HepG2 (cell line): ENCODE measurements around the gene ZNF490. TPM values are rescaled to one million over a fixed set of nuclear protein-coding genes. Genes with fewer than 3 reads are reported as not detected.
A peak's percentile ranks its signal among the peaks of the same experiment; 100 is the strongest.

ENCODE experiments used
- ATAC-seq: fragments of 200-7000 bp; cut with Tn5 transposase; 3 replicates; pipeline ENCODE4 v1.9.1; 2020; ENCODE audit warnings: mild to moderate bottlenecking, moderate library complexity
- BruUV-seq: library from RNA; stranded (reverse); fragments of 400-500 nt; replicated peaks from 2 replicates; lab custom pipeline; 2021; lab: Mats Ljungman, UMichigan
- CTCF ChIA-PET: fragments of 300-600 bp; formaldehyde crosslinking; extraction: SDS; loops from one replicate; lab custom pipeline; 2021; ENCODE audit warnings: low total read pairs, inconsistent platforms, low intra/inter-chr PET ratio; lab: Yijun Ruan, JAX
- POLR2A ChIA-PET: fragments of 350-600 bp; sonication (Branson Sonifier 250); formaldehyde crosslinking; loops from one replicate; lab custom pipeline; 2020; ENCODE audit warnings: antibody characterized with exemption, inconsistent platforms; lab: Yijun Ruan, JAX
- DNase-seq: peaks from one replicate; pipeline ENCODE4 v3.0.0-alpha.2; 2015; ENCODE audit warnings: low spot score
- FAIRE-seq: peaks from 3 replicates; lab custom pipeline; 2011; peaks lifted over from hg19 to GRCh38; lab: Jason Lieb, UNC
- H2AFZ ChIP-seq: one replicate; pipeline ENCODE4 v1.6.1; 2011; ENCODE audit warnings: low read length, inconsistent platforms
- H3K27ac ChIP-seq: fragments of 300-600 bp; 3 replicates; pipeline ENCODE4 v1.8.0; 2011; ENCODE audit warnings: mixed run types, mild to moderate bottlenecking, mixed read lengths, low read length, inconsistent platforms; ENCODE audit not compliant: insufficient read depth; ENCODE audit errors: extremely low read length
- H3K27me3 ChIP-seq, 2 experiments: fragments of 200-600 bp in 1 of 2; 2 replicates in 1 of 2; 3 replicates in 1 of 2; pipeline versions ENCODE4 v1.6.0 to v1.8.0; 2011; ENCODE audit warnings: low read length in 2 of 2, mild to moderate bottlenecking in 2 of 2, moderate library complexity in 2 of 2, inconsistent platforms in 1 of 2; ENCODE audit not compliant: insufficient read depth in 2 of 2, control insufficient read depth in 1 of 2
- H3K36me3 ChIP-seq, 2 experiments: fragments of 200-600 bp in 1 of 2; replicated peaks in 1 of 2; 2 replicates in 1 of 2; 3 replicates in 1 of 2; pipeline versions ENCODE4 v1.5.1 to v1.8.0; 2011; ENCODE audit warnings: low read length in 2 of 2, inconsistent platforms in 1 of 2; ENCODE audit not compliant: insufficient read depth in 2 of 2, control insufficient read depth in 1 of 2
- H3K4me1 ChIP-seq: 2 replicates; pipeline ENCODE4 v1.5.1; 2012; ENCODE audit warnings: low read length, inconsistent platforms; ENCODE audit not compliant: insufficient read depth
- H3K4me2 ChIP-seq: 2 replicates; pipeline ENCODE4 v1.6.0; 2011; ENCODE audit warnings: low read depth, low read length, inconsistent platforms
- H3K4me3 ChIP-seq, 3 experiments: fragments of 200-600 bp in 1 of 3; sonication (generic), shearing (Covaris generic) in 1 of 3; replicated peaks in 1 of 3; 2 replicates each; pipeline ENCODE4 v1.5.1; 2011 to 2016; ENCODE audit warnings: low read length in 3 of 3, inconsistent platforms in 2 of 3, low read depth in 2 of 3, mild to moderate bottlenecking in 2 of 3, control low read depth in 1 of 3, mixed read lengths in 1 of 3; ENCODE audit not compliant: insufficient read depth in 1 of 3
- H3K79me2 ChIP-seq: one replicate; pipeline ENCODE4 v1.6.1; 2011; ENCODE audit warnings: low read length, inconsistent platforms; ENCODE audit not compliant: insufficient read depth
- H3K9ac ChIP-seq: 2 replicates; pipeline ENCODE4 v1.6.0; 2011; ENCODE audit warnings: mild to moderate bottlenecking, low read depth, low read length, inconsistent platforms; ENCODE audit not compliant: insufficient read depth
- H3K9me3 ChIP-seq: 2 replicates; pipeline ENCODE4 v1.5.1; 2012; ENCODE audit warnings: mild to moderate bottlenecking, low read length
- H4K20me1 ChIP-seq: 2 replicates; pipeline ENCODE4 v1.6.0; 2011; ENCODE audit warnings: inconsistent platforms, mild to moderate bottlenecking, low read length, moderate library complexity; ENCODE audit not compliant: insufficient read depth
- DNMT3B ChIP-seq: conservative IDR thresholded peaks from 2 replicates; pipeline ENCODE4 v1.6.1; 2016; ENCODE audit warnings: missing biosample characterization, control low read depth
- ETV6 ChIP-seq: sonication (generic); formaldehyde crosslinking; conservative IDR thresholded peaks from 2 replicates; pipeline ENCODE4 v1.4.0; 2020; ENCODE audit warnings: missing genetic modification reagents
- FUBP1 ChIP-seq: sonication (generic); formaldehyde crosslinking; IDR thresholded peaks from 2 replicates; pipeline ENCODE4 v1.5.1; 2020; ENCODE audit warnings: missing genetic modification reagents, mild to moderate bottlenecking, borderline replicate concordance
- HNRNPUL1 ChIP-seq: fragments of 200-400 bp; formaldehyde crosslinking; IDR thresholded peaks from 2 replicates; pipeline ENCODE4 v1.6.1; 2017; ENCODE audit warnings: low read depth, mild to moderate bottlenecking, low read length, moderate library complexity
- NFAT5 ChIP-seq: sonication (generic); formaldehyde crosslinking; IDR thresholded peaks from 2 replicates; pipeline ENCODE4 v1.4.0; 2020; ENCODE audit warnings: missing genetic modification reagents
- NFIC ChIP-seq: IDR thresholded peaks from 2 replicates; pipeline ENCODE4 v1.6.1; 2012; ENCODE audit warnings: mild to moderate bottlenecking, low read length, inconsistent platforms
- PHF5A ChIP-seq: IDR thresholded peaks from one replicate; pipeline ENCODE4 v1.6.1; 2018; ENCODE audit warnings: low read depth, missing genetic modification reagents; ENCODE audit not compliant: unreplicated experiment
- RXRA ChIP-seq: sonication (generic); formaldehyde crosslinking; IDR thresholded peaks from 2 replicates; pipeline ENCODE4 v1.5.1; 2020; ENCODE audit warnings: missing genetic modification reagents
- TSC22D2 ChIP-seq: sonication (generic); formaldehyde crosslinking; IDR thresholded peaks from 2 replicates; pipeline ENCODE4 v1.5.1; 2020; ENCODE audit warnings: missing genetic modification reagents, mild to moderate bottlenecking, borderline replicate concordance
- ZFP82 ChIP-seq: sonication (generic); formaldehyde crosslinking; IDR thresholded peaks from 2 replicates; pipeline ENCODE4 v1.5.1; 2020; ENCODE audit warnings: mild to moderate bottlenecking, missing genetic modification reagents, borderline replicate concordance
- ZMAT3 ChIP-seq: sonication (generic); formaldehyde crosslinking; conservative IDR thresholded peaks from 2 replicates; pipeline ENCODE4 v1.7.0; 2021; ENCODE audit warnings: missing genetic modification reagents
- ZNF138 ChIP-seq: sonication (generic); formaldehyde crosslinking; IDR thresholded peaks from 2 replicates; pipeline ENCODE4 v1.5.0; 2020; ENCODE audit warnings: mild to moderate bottlenecking, low read depth, missing genetic modification reagents
- ZNF382 ChIP-seq: sonication (generic); formaldehyde crosslinking; IDR thresholded peaks from 2 replicates; pipeline ENCODE4 v1.5.0; 2020; ENCODE audit warnings: missing genetic modification reagents, mild to moderate bottlenecking, borderline replicate concordance
- ZNF460 ChIP-seq: sonication (generic); formaldehyde crosslinking; IDR thresholded peaks from 2 replicates; pipeline ENCODE4 v1.5.1; 2020; ENCODE audit warnings: missing genetic modification reagents, mild to moderate bottlenecking, borderline replicate concordance
- ZNF549 ChIP-seq: sonication (generic); formaldehyde crosslinking; IDR thresholded peaks from 2 replicates; pipeline ENCODE4 v1.5.0; 2020; ENCODE audit warnings: missing genetic modification reagents
- ZNF75D ChIP-seq: sonication (generic); formaldehyde crosslinking; IDR thresholded peaks from 2 replicates; pipeline ENCODE4 v1.8.1; 2023; ENCODE audit warnings: missing genetic modification reagents, mild to moderate bottlenecking, borderline replicate concordance
- ZNF839 ChIP-seq: sonication (generic); formaldehyde crosslinking; IDR thresholded peaks from 2 replicates; pipeline ENCODE4 v1.4.0; 2020; ENCODE audit warnings: missing genetic modification reagents, mild to moderate bottlenecking, borderline replicate concordance
- WGBS: methylation state at CpG from one replicate; pipeline ENCODE4 v1.1.6; 2017; ENCODE audit warnings: low lambda C conversion rate; 5-methylcytosine and 5-hydroxymethylcytosine counted together
- in situ Hi-C: cut with HindIII; loops from 2 replicates; pipeline ENCODE4 v1.10.0; 2017; ENCODE audit warnings: low pct_unique_long_range_greater_than_20kb; ENCODE audit not compliant: extremely low pct_ligation_motif_present
- intact Hi-C: fragments of 100-400 bp; cut with micrococcal nuclease; formaldehyde crosslinking; loops from one replicate; pipeline ENCODE4 v1.10.0; 2022; ENCODE audit not compliant: unreplicated experiment
- polyA plus RNA-seq, 8 experiments: library from polyadenylated mRNA; depleted of rRNA in 3 of 8; stranded (reverse) in 7 of 8; unstranded in 1 of 8; fragments of >200 nt; fragmentation: Illumina TruSeq in 4 of 8; extraction: Trizol in 4 of 8; gene quantifications; 2 replicates each; pipeline versions ENCODE4 v1.2.1 to v1.2.3, GENCODE V29; 2011 to 2016; ENCODE audit warnings: low read depth in 4 of 8, missing spikeins in 1 of 8, mixed read lengths in 1 of 8; ENCODE audit not compliant: insufficient read depth in 1 of 8
- total RNA-seq, 5 experiments: library from RNA; depleted of rRNA; stranded (reverse); fragments of >200 nt; fragmentation: Illumina TruSeq; extraction: Trizol; gene quantifications; 2 replicates each; pipeline ENCODE4 v1.2.3, GENCODE V29; 2016; ENCODE audit warnings: low read depth in 1 of 5

The ZNF490 gene
- total and polyA plus RNA-seq, 2 of the 13 experiments (the other 11 are each of a cell fraction or from before 2014, with no cell fraction given): 1.3 to 2.9 TPM

- no peaks in the 10 kb centered on the region for H3K9me3 ChIP-seq
- DNase-seq (no peak), FAIRE-seq (no peak), ATAC-seq (no peak)
- peaks cover 0 to 15% of the 10 kb centered on the region in 2 experiments; a peak in 1 of 5 replicates for H3K36me3 ChIP-seq
- no TSS peak for BruUV-seq
- CTCF ChIA-PET: no interaction called here
- intact Hi-C loops (no loop called here), in situ Hi-C loops (no loop called here)
- H3K9ac ChIP-seq: no peak overlapping the region
- WGBS: 89% methylated on average over 11 of the region's 11 CpGs
- peaks cover 6% of the 10 kb centered on the region; the same call in 1 of the 2 replicates for H3K4me1 ChIP-seq
- no peaks in the 10 kb centered on the region for H3K27me3 ChIP-seq
- TF ChIP-seq ZNF382 (no peak), FUBP1 (no peak), HNRNPUL1 (no peak), PHF5A (no peak), ZNF138 (no peak), ZFP82 (CRISPR knock-in tag) (no peak), RXRA (CRISPR knock-in tag) (no peak), ZNF460 (CRISPR knock-in tag) (no peak), ZNF75D (CRISPR knock-in tag) (no peak), ZNF839 (no peak), TSC22D2 (no peak), ETV6 (no peak), ZNF549 (CRISPR knock-in tag) (no peak), DNMT3B (CRISPR knock-in tag) (no peak), ZMAT3 (CRISPR knock-in tag) (no peak), NFIC (no peak), NFAT5 (CRISPR knock-in tag) (no peak)
- POLR2A ChIA-PET: no interaction called here
- peak overlapping the region; percentile 36 for H3K27ac ChIP-seq
- no peak overlapping the region for H2AFZ ChIP-seq
- H3K4me3 ChIP-seq: no peak overlapping the region
- no peaks in the 10 kb centered on the region for H4K20me1 ChIP-seq
- no peak overlapping the region for H3K4me2 ChIP-seq
- H3K79me2 ChIP-seq: no peaks in the 10 kb centered on the region
Measured at GRCh38 chr19:12597594-12597993, 13.0 kb downstream of the ZNF490 start.
